Astrocyte (in vitro differentiated cells and primary cell): Measurements from ENCODE around the gene ZNF485. TPM values are rescaled to one million over a fixed set of nuclear protein-coding genes. Genes with fewer than 3 reads are reported as not detected.

Source experiments
- DNase-seq: peaks from one replicate; pipeline ENCODE4 v3.0.0-alpha.2; 2010; ENCODE audit warnings: low read depth
- FAIRE-seq: peaks from 2 replicates; lab custom pipeline; 2011; peaks lifted over from hg19 to GRCh38; lab: Jason Lieb, UNC
- H2AFZ ChIP-seq: 2 replicates; pipeline ENCODE4 v1.6.0; 2012; ENCODE audit warnings: low read depth, low read length, inconsistent platforms
- H3K27ac ChIP-seq: 2 replicates; pipeline ENCODE4 v1.5.1; 2011; ENCODE audit warnings: low read depth, low read length, inconsistent platforms
- H3K27me3 ChIP-seq: 2 replicates; pipeline ENCODE4 v1.6.0; 2011; ENCODE audit warnings: low read length, inconsistent platforms; ENCODE audit not compliant: insufficient read depth
- H3K36me3 ChIP-seq: 2 replicates; pipeline ENCODE4 v1.5.1; 2011; ENCODE audit warnings: low read length, inconsistent platforms; ENCODE audit not compliant: insufficient read depth
- H3K4me1 ChIP-seq: 2 replicates; pipeline ENCODE4 v1.5.1; 2011; ENCODE audit warnings: low read length, inconsistent platforms; ENCODE audit not compliant: insufficient read depth
- H3K4me2 ChIP-seq: 2 replicates; pipeline ENCODE4 v1.6.0; 2012; ENCODE audit warnings: low read length, inconsistent platforms
- H3K4me3 ChIP-seq: 2 replicates; pipeline ENCODE4 v1.5.1; 2011; ENCODE audit warnings: low read depth, mild to moderate bottlenecking, low read length, inconsistent platforms; ENCODE audit not compliant: insufficient read depth
- H3K79me2 ChIP-seq: 2 replicates; pipeline ENCODE4 v1.6.0; 2012; ENCODE audit warnings: mild to moderate bottlenecking, low read length, inconsistent platforms; ENCODE audit not compliant: insufficient read depth
- H3K9ac ChIP-seq: 2 replicates; pipeline ENCODE4 v1.6.0; 2012; ENCODE audit warnings: mild to moderate bottlenecking, low read length, inconsistent platforms
- H3K9me3 ChIP-seq: 2 replicates; pipeline ENCODE4 v1.5.1; 2012; ENCODE audit warnings: low read depth, mild to moderate bottlenecking, low read length, inconsistent platforms; ENCODE audit not compliant: insufficient read depth
- H4K20me1 ChIP-seq: 2 replicates; pipeline ENCODE4 v1.6.0; 2012; ENCODE audit warnings: low read length, inconsistent platforms; ENCODE audit not compliant: insufficient read depth
- H3K27ac Mint-ChIP-seq: one replicate; pipeline ENCODE4 v1.8.0; 2021; ENCODE audit warnings: mild to moderate bottlenecking, mixed read lengths; ENCODE audit not compliant: unreplicated experiment
- H3K27me3 Mint-ChIP-seq: one replicate; pipeline ENCODE4 v1.8.0; 2021; ENCODE audit warnings: low read depth, mixed read lengths; ENCODE audit not compliant: unreplicated experiment
- H3K36me3 Mint-ChIP-seq: one replicate; pipeline ENCODE4 v1.8.0; 2021; ENCODE audit warnings: low read depth, mixed read lengths; ENCODE audit not compliant: unreplicated experiment
- H3K4me1 Mint-ChIP-seq: one replicate; pipeline ENCODE4 v1.8.0; 2021; ENCODE audit warnings: low read depth, mixed read lengths; ENCODE audit not compliant: unreplicated experiment
- H3K4me3 Mint-ChIP-seq: one replicate; pipeline ENCODE4 v1.8.0; 2021; ENCODE audit warnings: mild to moderate bottlenecking, moderate library complexity, mixed read lengths; ENCODE audit not compliant: unreplicated experiment
- H3K9me3 Mint-ChIP-seq: one replicate; pipeline ENCODE4 v1.8.0; 2021; ENCODE audit warnings: mild to moderate bottlenecking, mixed read lengths; ENCODE audit not compliant: unreplicated experiment
- EZH2 ChIP-seq: IDR thresholded peaks from 2 replicates; pipeline ENCODE4 v1.6.1; 2012; ENCODE audit warnings: mild to moderate bottlenecking, low read length, inconsistent platforms; ENCODE audit not compliant: insufficient read depth
- total RNA-seq: library from RNA; stranded (reverse); gene quantifications from 2 replicates; pipeline ENCODE4 v1.2.1, GENCODE V29; 2021
- TF ChIP-seq, protein P1 (sequence below): IDR thresholded peaks from 2 replicates; pipeline ENCODE4 v1.5.1; 2011; ENCODE audit warnings: low read depth, mild to moderate bottlenecking, inconsistent platforms, low read length, moderate library complexity; ENCODE audit not compliant: insufficient read depth

The ZNF485 gene
- total RNA-seq, 1 donor from 2014 or later: 4.3 TPM

DNA sequence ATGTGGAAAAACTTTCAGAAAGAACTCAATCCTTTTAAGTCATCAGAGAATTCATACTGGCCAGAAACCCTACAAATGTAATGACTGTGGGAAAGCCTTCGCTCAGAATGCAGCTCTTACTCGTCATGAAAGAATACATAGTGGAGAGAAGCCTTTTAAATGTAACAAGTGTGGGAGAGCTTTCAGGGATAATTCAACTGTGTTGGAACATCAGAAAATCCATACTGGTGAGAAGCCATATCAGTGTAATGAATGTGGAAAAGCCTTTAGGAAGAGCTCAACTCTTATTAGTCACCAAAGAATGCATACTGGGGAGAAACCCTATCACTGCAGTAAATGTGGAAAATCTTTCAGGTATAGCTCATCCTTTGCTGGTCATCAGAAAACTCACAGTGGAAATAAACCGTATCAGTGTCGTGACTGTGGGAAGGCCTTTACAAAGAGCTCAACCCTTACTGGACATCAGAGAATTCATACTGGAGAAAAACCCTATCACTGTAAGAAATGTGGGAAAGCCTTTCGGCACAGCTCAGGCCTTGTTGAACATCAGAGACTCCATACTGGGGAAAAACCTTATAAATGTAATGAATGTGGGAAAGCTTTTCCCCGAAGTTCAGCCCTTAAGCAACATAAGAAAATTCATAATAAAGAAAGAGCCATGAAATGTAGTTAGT is 10.6 kb downstream of the ZNF485 start:
- peaks cover 43% of the 10 kb centered on the region for H3K36me3 Mint-ChIP-seq
- H3K36me3 ChIP-seq: peaks cover 4% of the 10 kb centered on the region
- FAIRE-seq: no peak
- peaks cover 6% of the 10 kb centered on the region for H3K4me1 ChIP-seq
- H4K20me1 ChIP-seq: no peaks in the 10 kb centered on the region
- H3K9ac ChIP-seq: no peak overlapping the region
- TF ChIP-seq EZH2: no peak
- TF ChIP-seq, protein P1, sequence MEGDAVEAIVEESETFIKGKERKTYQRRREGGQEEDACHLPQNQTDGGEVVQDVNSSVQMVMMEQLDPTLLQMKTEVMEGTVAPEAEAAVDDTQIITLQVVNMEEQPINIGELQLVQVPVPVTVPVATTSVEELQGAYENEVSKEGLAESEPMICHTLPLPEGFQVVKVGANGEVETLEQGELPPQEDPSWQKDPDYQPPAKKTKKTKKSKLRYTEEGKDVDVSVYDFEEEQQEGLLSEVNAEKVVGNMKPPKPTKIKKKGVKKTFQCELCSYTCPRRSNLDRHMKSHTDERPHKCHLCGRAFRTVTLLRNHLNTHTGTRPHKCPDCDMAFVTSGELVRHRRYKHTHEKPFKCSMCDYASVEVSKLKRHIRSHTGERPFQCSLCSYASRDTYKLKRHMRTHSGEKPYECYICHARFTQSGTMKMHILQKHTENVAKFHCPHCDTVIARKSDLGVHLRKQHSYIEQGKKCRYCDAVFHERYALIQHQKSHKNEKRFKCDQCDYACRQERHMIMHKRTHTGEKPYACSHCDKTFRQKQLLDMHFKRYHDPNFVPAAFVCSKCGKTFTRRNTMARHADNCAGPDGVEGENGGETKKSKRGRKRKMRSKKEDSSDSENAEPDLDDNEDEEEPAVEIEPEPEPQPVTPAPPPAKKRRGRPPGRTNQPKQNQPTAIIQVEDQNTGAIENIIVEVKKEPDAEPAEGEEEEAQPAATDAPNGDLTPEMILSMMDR: no peak
- H3K4me2 ChIP-seq: no peak overlapping the region
- no peak overlapping the region for H3K4me3 ChIP-seq
- no peak overlapping the region for H2AFZ ChIP-seq
- H3K79me2 ChIP-seq: no peaks in the 10 kb centered on the region
- peaks cover 41% of the 10 kb centered on the region for H3K9me3 Mint-ChIP-seq
- H3K4me3 Mint-ChIP-seq: no peak overlapping the region
- H3K9me3 ChIP-seq: peaks cover 24% of the 10 kb centered on the region
- H3K4me1 Mint-ChIP-seq: peaks cover 7% of the 10 kb centered on the region
- H3K27me3 ChIP-seq: no peaks in the 10 kb centered on the region
- H3K27ac ChIP-seq: no peak overlapping the region
- no peak for DNase-seq
- H3K27me3 Mint-ChIP-seq: no peaks in the 10 kb centered on the region
- H3K27ac Mint-ChIP-seq: no peak overlapping the region

DNA sequence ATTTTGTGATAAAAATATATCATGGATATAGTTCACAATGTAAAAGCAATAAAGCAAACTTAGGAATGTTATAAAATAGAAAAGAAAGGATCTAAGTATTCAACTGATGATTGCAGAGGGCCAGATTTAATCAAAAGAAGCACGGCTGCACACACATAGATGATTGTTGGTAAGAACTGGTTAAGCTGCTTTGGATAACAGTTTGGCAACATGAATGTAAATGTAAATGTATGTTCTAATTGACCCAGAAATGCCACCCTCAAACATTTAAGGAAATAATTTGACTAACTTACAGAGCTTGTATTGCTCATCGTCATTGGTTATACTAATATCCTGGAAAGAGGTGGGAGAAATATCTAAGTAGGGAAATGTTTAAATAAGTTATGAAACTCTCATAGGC is 13.1 kb downstream of the ZNF485 start:
- Histone ChIP-seq H3K36me3 (peaks cover 4% of the 10 kb centered on the region), H4K20me1 (no peaks in the 10 kb centered on the region), H3K9me3 (peaks cover 21% of the 10 kb centered on the region), H3K27ac (no peak overlapping the region), H3K9ac (no peak overlapping the region), H2AFZ (no peak overlapping the region), H3K4me3 (no peak overlapping the region), H3K27me3 (no peaks in the 10 kb centered on the region), H3K79me2 (no peaks in the 10 kb centered on the region), H3K4me2 (no peak overlapping the region), H3K4me1 (no peaks in the 10 kb centered on the region)
- H3K4me3 Mint-ChIP-seq: no peak overlapping the region
- peaks cover 41% of the 10 kb centered on the region for H3K9me3 Mint-ChIP-seq
- no peaks in the 10 kb centered on the region for H3K27me3 Mint-ChIP-seq
- H3K4me1 Mint-ChIP-seq: no peaks in the 10 kb centered on the region
- TF ChIP-seq EZH2: no peak
- TF ChIP-seq, protein P1: no peak
- FAIRE-seq: no peak
- DNase-seq: no peak
- H3K27ac Mint-ChIP-seq: no peak overlapping the region
- peaks cover 39% of the 10 kb centered on the region for H3K36me3 Mint-ChIP-seq

DNA sequence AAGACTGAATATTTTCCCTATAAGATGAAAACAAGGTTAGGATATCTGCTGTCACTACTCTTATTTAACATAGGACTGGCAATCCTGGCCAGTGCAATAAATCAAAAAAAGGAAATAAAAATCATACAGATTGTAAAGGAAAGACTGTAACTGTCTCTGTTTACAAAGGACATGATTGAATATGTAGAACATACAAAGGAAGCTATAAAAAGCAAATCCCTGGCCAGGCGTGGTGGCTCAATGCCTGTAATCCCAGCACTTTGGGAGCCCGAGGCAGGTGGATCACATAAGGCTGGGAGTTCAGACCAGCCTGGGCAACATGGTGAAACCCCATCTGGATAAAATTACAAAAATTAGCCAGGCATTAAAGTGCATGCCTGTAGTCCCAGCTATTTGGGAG is 15.8 kb downstream of the ZNF485 start:
- no peaks in the 10 kb centered on the region for H3K36me3 ChIP-seq
- H3K9ac ChIP-seq: no peak overlapping the region
- no peak overlapping the region for H2AFZ ChIP-seq
- no peaks in the 10 kb centered on the region for H3K4me1 ChIP-seq
- H3K4me2 ChIP-seq: no peak overlapping the region
- TF ChIP-seq, protein P1: no peak
- no peak for TF ChIP-seq EZH2
- no peaks in the 10 kb centered on the region for H3K27me3 Mint-ChIP-seq
- H3K27ac ChIP-seq: no peak overlapping the region
- no peak overlapping the region for H3K27ac Mint-ChIP-seq
- FAIRE-seq (no peak), DNase-seq (no peak)
- peaks cover 23% of the 10 kb centered on the region for H3K9me3 Mint-ChIP-seq
- H4K20me1 ChIP-seq: no peaks in the 10 kb centered on the region
- H3K79me2 ChIP-seq: no peaks in the 10 kb centered on the region
- no peaks in the 10 kb centered on the region for H3K4me1 Mint-ChIP-seq
- peaks cover 4% of the 10 kb centered on the region for H3K9me3 ChIP-seq
- H3K36me3 Mint-ChIP-seq: peaks cover 16% of the 10 kb centered on the region
- H3K4me3 Mint-ChIP-seq: no peak overlapping the region
- H3K4me3 ChIP-seq: no peak overlapping the region
- H3K27me3 ChIP-seq: no peaks in the 10 kb centered on the region
